ENCODE results near the gene TEX51.

Gene TEX51

DNA sequence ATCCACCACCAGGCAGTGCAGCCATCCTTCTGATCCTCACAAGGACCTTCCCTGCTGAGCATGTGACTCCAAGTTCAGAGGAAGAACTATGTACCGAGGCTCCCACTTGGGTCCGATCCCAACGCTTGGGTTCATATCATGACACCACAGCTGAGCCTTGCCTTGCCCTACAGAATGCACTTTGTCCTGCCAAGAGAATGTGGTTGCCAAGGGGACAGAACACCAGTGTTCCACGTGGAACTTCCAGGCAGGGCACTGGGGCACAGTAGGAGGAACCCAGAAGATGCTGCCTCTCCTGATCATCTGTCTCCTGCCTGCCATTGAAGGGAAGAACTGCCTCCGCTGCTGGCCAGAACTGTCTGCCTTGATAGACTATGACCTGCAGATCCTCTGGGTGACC, at the start of gene TEX51:
Gene TEX51 (plus strand): TSS at position 255 of the 400 bp plus-strand sequence. CDS start 29 bp downstream, at position 284.
- TF ChIP-seq GATA2 (IDR thresholded peaks at IDR 0.05; ENCODE audit: low read depth, low read length) (no peak), GATA3 (IDR thresholded peaks at IDR 0.05; ENCODE audit: low read depth, low read length) (no peak)

DNA sequence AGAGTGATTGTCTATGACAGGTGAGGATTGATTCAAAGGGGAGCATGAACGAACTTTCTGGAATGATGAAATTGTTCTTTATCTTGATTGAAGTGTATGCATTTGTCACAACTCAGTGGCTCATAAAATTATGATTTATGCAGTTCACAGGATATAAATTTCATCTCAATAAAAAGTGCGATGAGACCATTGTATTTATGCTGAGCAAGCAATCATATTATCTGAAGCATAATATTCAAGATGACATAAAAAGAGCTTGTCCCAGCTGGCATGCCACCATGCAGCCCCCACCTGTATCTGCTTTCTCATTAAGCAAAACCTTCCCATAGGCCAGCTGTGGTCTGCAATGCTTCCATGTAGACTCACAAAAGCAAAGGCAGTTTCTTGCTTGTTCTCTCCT, 49.6 kb upstream of the TEX51 start:
- TF ChIP-seq GATA3 (IDR thresholded peaks at IDR 0.05; ENCODE audit: low read depth, low read length) (no peak), GATA2 (IDR thresholded peaks at IDR 0.05; ENCODE audit: low read depth, low read length) (no peak)

- TF ChIP-seq GATA2 (IDR thresholded peaks at IDR 0.05; ENCODE audit: low read depth, low read length), result no peak
- no peak for TF ChIP-seq GATA3 (IDR thresholded peaks at IDR 0.05; ENCODE audit: low read depth, low read length)
Measured at GRCh38 chr2:126849486-126849885, 49.2 kb upstream of the TEX51 start.

DNA sequence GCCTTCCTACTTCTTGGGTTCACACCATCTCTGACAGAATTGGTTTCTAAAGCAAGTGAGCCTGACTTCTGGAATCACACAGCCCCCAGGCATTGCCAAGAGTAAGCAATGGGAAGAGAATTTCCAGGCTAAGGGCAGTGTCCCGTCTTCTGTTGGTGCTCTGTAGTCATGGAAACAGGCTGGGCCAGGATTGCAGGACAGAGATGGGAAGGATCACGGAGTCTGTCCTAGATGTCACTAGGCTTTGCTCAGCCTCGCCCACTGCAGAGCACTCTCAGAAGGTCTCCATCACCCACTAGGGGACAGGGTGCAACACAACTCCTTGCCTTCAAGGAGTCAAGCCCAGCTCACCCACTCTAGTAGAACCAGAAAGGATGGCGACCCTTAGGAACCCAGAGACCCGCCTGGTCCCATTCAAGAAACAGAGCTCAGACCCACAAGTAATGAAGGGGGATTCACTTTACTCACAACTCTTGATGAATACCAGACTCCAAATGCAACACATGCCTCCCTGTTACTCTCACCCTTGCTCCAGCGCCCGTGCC, 48.6 kb upstream of the TEX51 start:
- TF ChIP-seq GATA2 (IDR thresholded peaks at IDR 0.05; ENCODE audit: low read depth, low read length), result no peak
- TF ChIP-seq GATA3 (IDR thresholded peaks at IDR 0.05; ENCODE audit: low read depth, low read length), result no peak

DNA sequence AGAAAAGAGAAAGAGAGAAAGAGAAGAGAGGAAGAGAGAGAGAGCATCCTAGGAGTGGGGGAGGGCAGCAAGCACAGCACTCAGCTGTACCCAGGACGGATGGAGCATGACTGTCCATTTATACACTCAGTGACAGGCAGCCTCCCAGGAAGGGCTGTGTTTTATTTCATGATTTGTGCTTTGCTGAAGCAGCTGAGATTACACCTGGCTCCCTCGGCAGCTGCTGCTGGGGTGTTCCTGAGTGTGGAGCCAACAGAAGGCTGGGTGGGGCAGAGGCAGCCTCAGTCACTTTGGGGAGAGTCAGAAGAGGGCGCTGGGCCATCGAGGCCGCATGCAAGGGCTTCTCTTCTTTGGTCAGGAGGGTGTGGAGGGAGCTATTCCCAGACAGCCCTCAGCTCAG, 47.8 kb upstream of the TEX51 start:
- TF ChIP-seq GATA3 (IDR thresholded peaks at IDR 0.05; ENCODE audit: low read depth, low read length), result no peak
- TF ChIP-seq GATA2 (IDR thresholded peaks at IDR 0.05; ENCODE audit: low read depth, low read length), result no peak

- no peak for TF ChIP-seq GATA2 (IDR thresholded peaks at IDR 0.05; ENCODE audit: low read depth, low read length)
- TF ChIP-seq GATA3 (IDR thresholded peaks at IDR 0.05; ENCODE audit: low read depth, low read length), result no peak
Measured at GRCh38 chr2:126851756-126852155, 46.9 kb upstream of the TEX51 start.

- no peak for TF ChIP-seq GATA2 (IDR thresholded peaks at IDR 0.05; ENCODE audit: low read depth, low read length)
- TF ChIP-seq GATA3 (IDR thresholded peaks at IDR 0.05; ENCODE audit: low read depth, low read length), result no peak
Measured at GRCh38 chr2:126852361-126852760, 46.3 kb upstream of the TEX51 start.

DNA sequence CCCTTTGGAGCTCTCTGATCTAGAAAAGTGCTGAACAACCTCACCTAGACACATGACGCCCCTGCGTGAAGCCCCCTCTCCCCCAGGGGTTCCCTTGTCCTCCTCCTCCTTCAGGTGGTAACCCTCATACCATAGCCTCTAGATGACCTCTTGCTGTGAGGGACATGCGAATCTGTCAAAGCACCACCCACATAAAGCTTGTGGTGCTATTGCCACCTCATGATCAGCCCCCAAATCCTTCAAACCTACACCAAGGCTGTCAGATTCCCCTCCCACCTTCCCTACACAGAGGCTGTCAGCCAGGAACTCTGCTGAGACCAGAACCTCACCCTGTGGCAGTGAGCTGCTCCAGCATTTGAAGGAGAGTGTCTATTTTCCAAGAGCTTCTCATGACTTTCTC, 43.1 kb upstream of the TEX51 start:
- TF ChIP-seq GATA2 (IDR thresholded peaks at IDR 0.05; ENCODE audit: low read depth, low read length) (no peak), GATA3 (IDR thresholded peaks at IDR 0.05; ENCODE audit: low read depth, low read length) (no peak)

DNA sequence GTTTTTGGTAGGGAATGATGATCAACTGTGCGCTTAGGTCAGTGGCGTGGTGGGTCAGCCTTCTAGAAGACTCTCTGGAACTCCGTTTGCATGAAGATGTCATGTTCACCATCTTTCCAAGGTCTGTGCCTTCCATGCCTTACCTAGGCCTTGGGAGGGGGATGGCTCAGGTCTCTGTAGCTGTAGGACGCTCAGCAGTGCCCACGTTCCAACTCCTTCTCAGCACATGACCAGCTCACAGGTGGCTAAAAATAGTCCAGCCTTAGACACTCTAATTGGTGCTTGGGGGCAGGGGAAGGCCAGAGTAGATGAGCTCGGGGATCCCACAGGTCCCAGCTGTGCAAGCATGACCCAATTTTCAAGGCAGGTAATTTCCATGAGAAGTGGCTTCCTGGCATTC, 42.3 kb upstream of the TEX51 start:
- no peak for TF ChIP-seq GATA2 (IDR thresholded peaks at IDR 0.05; ENCODE audit: low read depth, low read length)
- TF ChIP-seq GATA3 (IDR thresholded peaks at IDR 0.05; ENCODE audit: low read depth, low read length), result no peak

GRCh38 chr2:126857502-126857901, 41.2 kb upstream of the TEX51 start:
- no peak for TF ChIP-seq GATA3 (IDR thresholded peaks at IDR 0.05; ENCODE audit: low read depth, low read length)
- TF ChIP-seq GATA2 (IDR thresholded peaks at IDR 0.05; ENCODE audit: low read depth, low read length), result no peak

GRCh38 chr2:126858013-126858412, 40.7 kb upstream of the TEX51 start:
- TF ChIP-seq GATA2 (IDR thresholded peaks at IDR 0.05; ENCODE audit: low read depth, low read length), result peak; percentile 53; the same call in 1 of the 2 replicates
- no peak for TF ChIP-seq GATA3 (IDR thresholded peaks at IDR 0.05; ENCODE audit: low read depth, low read length)

- TF ChIP-seq GATA2 (IDR thresholded peaks at IDR 0.05; ENCODE audit: low read depth, low read length) (no peak), GATA3 (IDR thresholded peaks at IDR 0.05; ENCODE audit: low read depth, low read length) (no peak)
Measured at GRCh38 chr2:126858436-126858835, 40.3 kb upstream of the TEX51 start.

DNA sequence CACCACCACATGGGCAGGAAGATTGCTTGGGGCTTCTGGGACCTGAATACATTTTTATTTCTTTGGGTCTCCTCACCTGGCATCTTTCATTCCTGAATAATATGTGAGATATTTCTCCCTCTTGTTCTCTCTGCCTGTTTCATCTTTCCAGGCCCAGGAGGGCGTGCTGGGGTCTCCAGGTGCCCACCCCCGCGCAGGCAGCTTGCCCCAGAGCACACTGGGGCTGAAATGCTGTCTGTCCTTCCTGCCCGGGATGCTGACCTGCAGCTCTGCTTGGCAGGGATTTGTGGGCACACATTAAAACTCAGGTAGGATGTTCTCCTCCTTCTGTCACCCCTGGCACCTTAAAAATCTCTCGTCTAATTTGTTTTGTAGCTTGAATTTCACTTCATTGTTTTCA, 39.7 kb upstream of the TEX51 start:
- TF ChIP-seq GATA2 (IDR thresholded peaks at IDR 0.05; ENCODE audit: low read depth, low read length) (no peak), GATA3 (IDR thresholded peaks at IDR 0.05; ENCODE audit: low read depth, low read length) (no peak)

DNA sequence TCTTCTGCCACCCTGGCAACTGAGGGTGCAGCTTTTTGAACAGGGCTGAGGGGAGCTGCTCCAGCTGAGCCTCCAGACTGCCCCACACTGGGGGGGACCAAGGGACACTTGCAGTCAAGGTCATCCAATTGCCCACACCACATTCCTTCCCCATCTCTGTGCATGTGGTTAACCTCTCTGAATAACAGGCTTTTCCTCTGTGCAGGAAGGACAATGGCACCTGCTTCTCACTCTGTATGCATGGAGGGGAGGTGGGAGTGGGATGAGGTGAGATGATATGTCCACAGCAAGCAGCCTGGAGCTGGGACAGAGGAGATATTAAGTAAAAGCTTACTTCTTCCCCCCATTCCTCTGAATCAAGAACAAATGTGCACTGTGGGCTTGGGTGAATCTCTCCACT, 39.1 kb upstream of the TEX51 start:
- no peak for TF ChIP-seq GATA3 (IDR thresholded peaks at IDR 0.05; ENCODE audit: low read depth, low read length)
- no peak for TF ChIP-seq GATA2 (IDR thresholded peaks at IDR 0.05; ENCODE audit: low read depth, low read length)

DNA sequence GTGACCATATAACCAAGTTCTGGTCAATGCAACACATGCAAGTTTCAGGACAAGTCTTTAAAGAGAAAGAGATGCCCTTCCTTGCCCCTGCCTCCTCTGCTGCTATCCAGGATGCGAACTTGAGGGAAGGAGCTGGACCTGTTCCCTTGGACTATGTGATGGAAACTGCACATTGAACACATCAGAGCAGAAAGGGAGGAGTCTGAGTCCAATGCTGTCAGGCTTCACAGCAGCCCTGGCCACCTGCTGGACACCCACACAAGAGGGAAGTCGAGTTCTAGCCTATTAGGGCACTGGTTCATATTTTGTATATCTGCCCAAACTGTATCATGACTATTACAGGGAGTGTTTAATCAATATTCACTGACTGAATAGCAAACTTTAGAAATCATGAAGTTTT, 38.3 kb upstream of the TEX51 start:
- no peak for TF ChIP-seq GATA2 (IDR thresholded peaks at IDR 0.05; ENCODE audit: low read depth, low read length)
- TF ChIP-seq GATA3 (IDR thresholded peaks at IDR 0.05; ENCODE audit: low read depth, low read length), result no peak

- TF ChIP-seq GATA2 (IDR thresholded peaks at IDR 0.05; ENCODE audit: low read depth, low read length), result no peak
- no peak for TF ChIP-seq GATA3 (IDR thresholded peaks at IDR 0.05; ENCODE audit: low read depth, low read length)
Measured at GRCh38 chr2:126862730-126863129, 36.0 kb upstream of the TEX51 start.
